NK-92 (cell line): Measurements from ENCODE around the gene RBFOX1.

Experiments
- DNase-seq: peaks from one replicate; lab custom pipeline; 2025; ENCODE audit not compliant: unreplicated experiment; lab: John Stamatoyannopoulos, UW

Gene RBFOX1

GRCh38 chr16:7334801-7335560, 2.3 kb downstream of the RBFOX1 start:
- no peak for DNase-seq

GRCh38 chr16:7335991-7336634, 3.5 kb downstream of the RBFOX1 start:
- no peak for DNase-seq

- no peak for DNase-seq
Observed at GRCh38 chr16:7336742-7337141, 4.1 kb downstream of the RBFOX1 start.

GRCh38 chr16:7338826-7339225, 6.2 kb downstream of the RBFOX1 start:
- DNase-seq: no peak

- no peak for DNase-seq
Observed at GRCh38 chr16:7339700-7340099, 7.1 kb downstream of the RBFOX1 start.

GRCh38 chr16:7340938-7341337, 8.3 kb downstream of the RBFOX1 start:
- no peak for DNase-seq

GRCh38 chr16:7342598-7342997, 10.0 kb downstream of the RBFOX1 start:
- no peak for DNase-seq

- DNase-seq: no peak
Observed at GRCh38 chr16:7343243-7343642, 10.6 kb downstream of the RBFOX1 start.

GRCh38 chr16:7344830-7345780, 12.5 kb downstream of the RBFOX1 start:
- DNase-seq: no peak

GRCh38 chr16:7350806-7351205, 18.2 kb downstream of the RBFOX1 start:
- DNase-seq: no peak

- no peak for DNase-seq
Observed at GRCh38 chr16:7351610-7352510, 19.2 kb downstream of the RBFOX1 start.

GRCh38 chr16:7355758-7356157, 23.1 kb downstream of the RBFOX1 start:
- no peak for DNase-seq

GRCh38 chr16:7361416-7362129, 28.9 kb downstream of the RBFOX1 start:
- no peak for DNase-seq

- DNase-seq: no peak
Observed at GRCh38 chr16:7362231-7362630, 29.6 kb downstream of the RBFOX1 start.

- no peak for DNase-seq
Observed at GRCh38 chr16:7363422-7364417, 31.1 kb downstream of the RBFOX1 start.

- no peak for DNase-seq
Observed at GRCh38 chr16:7366041-7366440, 33.4 kb downstream of the RBFOX1 start.

GRCh38 chr16:7366993-7367880, 34.6 kb downstream of the RBFOX1 start:
- DNase-seq: no peak

- DNase-seq: no peak
Observed at GRCh38 chr16:7369204-7369603, 36.6 kb downstream of the RBFOX1 start.
